AG09319 (cell line): ENCODE measurements around the gene KIF2A.

Experiments used
- DNase-seq: peaks from one replicate; pipeline ENCODE4 v3.0.0-alpha.2; 2010; ENCODE audit warnings: low read depth; ENCODE audit errors: extremely low read depth
- CTCF ChIP-seq: IDR thresholded peaks from 2 replicates; pipeline ENCODE4 v1.5.1; 2011; ENCODE audit warnings: low read depth, mild to moderate bottlenecking, inconsistent platforms, low read length, moderate library complexity

KIF2A gene

GRCh38 chr5:62306323-62306895 is 403 bp downstream of the KIF2A start:
- TF ChIP-seq CTCF = no peak
- DNase-seq = no peak

- TF ChIP-seq CTCF = no peak
- DNase-seq = no peak
Measured at GRCh38 chr5:62306896-62307689, 1.1 kb downstream of the KIF2A start.

GRCh38 chr5:62308439-62308838 is 2.4 kb downstream of the KIF2A start:
- DNase-seq = no peak
- TF ChIP-seq CTCF = no peak

GRCh38 chr5:62309107-62309506 is 3.1 kb downstream of the KIF2A start:
- no peak for TF ChIP-seq CTCF
- no peak for DNase-seq

- TF ChIP-seq CTCF = no peak
- no peak for DNase-seq
Measured at GRCh38 chr5:62310426-62311143, 4.6 kb downstream of the KIF2A start.

- no peak for DNase-seq
- TF ChIP-seq CTCF = no peak
Measured at GRCh38 chr5:62312036-62312435, 6.0 kb downstream of the KIF2A start.

GRCh38 chr5:62312674-62313073 is 6.7 kb downstream of the KIF2A start:
- no peak for DNase-seq
- TF ChIP-seq CTCF = no peak
